ENCODE measurements around the gene GJE1. TPM values are rescaled to one million over a fixed set of nuclear protein-coding genes. Genes with fewer than 3 reads are reported as not detected.

GJE1 gene
- total RNA-seq, 1 donor from 2014 or later, result not detected

DNA sequence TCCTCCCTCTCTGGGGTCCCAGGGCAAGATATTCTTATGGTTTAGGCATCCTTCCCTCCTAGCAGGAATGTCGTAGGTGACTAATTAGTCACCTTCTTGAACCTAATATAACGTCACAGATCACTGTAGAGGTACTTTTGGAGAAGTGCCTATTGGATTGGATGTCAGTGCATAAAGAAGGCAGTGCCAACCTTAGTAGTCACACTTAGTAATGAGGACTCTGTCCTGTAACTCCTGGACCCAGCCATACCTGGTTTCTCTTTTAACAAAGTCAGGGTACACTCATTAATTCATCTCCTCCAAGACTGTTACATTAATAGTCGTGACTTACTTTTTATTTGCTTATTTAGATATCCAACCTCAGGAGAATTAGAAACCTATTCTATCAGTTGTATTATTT, 34.3 kb downstream of the GJE1 start:
- Histone ChIP-seq H3K27me3 (no peaks in the 10 kb centered on the region), H3K9me3 (ENCODE audit: low read depth) (no peaks in the 10 kb centered on the region), H3F3A (ENCODE audit: low read depth) (no peaks in the 10 kb centered on the region), H3K4me1 (no peaks in the 10 kb centered on the region), H3K36me3 (peaks cover 12% of the 10 kb centered on the region), H2AFZ (replicated peaks) (no peak overlapping the region), H3K4me3 (no peak overlapping the region), H3K27ac (no peak overlapping the region), H3K79me2 (ENCODE audit: low read depth) (peaks cover 36% of the 10 kb centered on the region), H3K9ac (no peak overlapping the region), H4K20me1 (ENCODE audit: low read depth) (peaks cover 13% of the 10 kb centered on the region), H3K4me2 (no peak overlapping the region)
- TF ChIP-seq, protein P1, sequence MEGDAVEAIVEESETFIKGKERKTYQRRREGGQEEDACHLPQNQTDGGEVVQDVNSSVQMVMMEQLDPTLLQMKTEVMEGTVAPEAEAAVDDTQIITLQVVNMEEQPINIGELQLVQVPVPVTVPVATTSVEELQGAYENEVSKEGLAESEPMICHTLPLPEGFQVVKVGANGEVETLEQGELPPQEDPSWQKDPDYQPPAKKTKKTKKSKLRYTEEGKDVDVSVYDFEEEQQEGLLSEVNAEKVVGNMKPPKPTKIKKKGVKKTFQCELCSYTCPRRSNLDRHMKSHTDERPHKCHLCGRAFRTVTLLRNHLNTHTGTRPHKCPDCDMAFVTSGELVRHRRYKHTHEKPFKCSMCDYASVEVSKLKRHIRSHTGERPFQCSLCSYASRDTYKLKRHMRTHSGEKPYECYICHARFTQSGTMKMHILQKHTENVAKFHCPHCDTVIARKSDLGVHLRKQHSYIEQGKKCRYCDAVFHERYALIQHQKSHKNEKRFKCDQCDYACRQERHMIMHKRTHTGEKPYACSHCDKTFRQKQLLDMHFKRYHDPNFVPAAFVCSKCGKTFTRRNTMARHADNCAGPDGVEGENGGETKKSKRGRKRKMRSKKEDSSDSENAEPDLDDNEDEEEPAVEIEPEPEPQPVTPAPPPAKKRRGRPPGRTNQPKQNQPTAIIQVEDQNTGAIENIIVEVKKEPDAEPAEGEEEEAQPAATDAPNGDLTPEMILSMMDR (IDR thresholded peaks at IDR 0.05), result no peak
- no peak for TF ChIP-seq EZH2 (IDR thresholded peaks at IDR 0.05)
- no peak for TF ChIP-seq EZH2phosphoT487 (IDR thresholded peaks at IDR 0.05)
- DNase-seq (ENCODE audit: low spot score), result no peak
- H3K4me3 Mint-ChIP-seq, result no peak overlapping the region
- no peaks in the 10 kb centered on the region for H3K4me1 Mint-ChIP-seq
- H3K27ac Mint-ChIP-seq, result no peak overlapping the region
- peaks cover 3% of the 10 kb centered on the region for H3K36me3 Mint-ChIP-seq
- H3K9me3 Mint-ChIP-seq, result no peaks in the 10 kb centered on the region
- H3K27me3 Mint-ChIP-seq (ENCODE audit: insufficient read depth, low read depth), result no peaks in the 10 kb centered on the region

DNA sequence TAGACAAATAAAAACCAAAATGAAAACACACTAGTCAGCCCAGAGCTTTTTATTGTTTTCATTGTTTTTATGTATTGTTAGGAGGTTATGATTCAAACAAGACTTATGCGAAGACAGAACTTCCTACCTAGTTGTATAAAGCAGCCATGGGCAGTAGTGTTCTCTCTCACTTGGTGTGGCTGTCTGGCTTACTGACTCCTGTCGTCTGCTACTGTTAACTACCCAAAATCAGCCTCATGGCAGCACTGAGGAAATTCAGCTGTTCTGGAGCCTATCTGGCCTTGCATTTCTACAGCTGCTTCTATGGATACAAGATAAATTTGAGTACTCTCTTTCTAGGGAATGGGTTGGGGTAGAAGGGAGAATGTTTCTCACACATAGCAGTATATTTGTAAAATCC, 34.8 kb downstream of the GJE1 start:
- Mint-ChIP-seq H3K4me1 (no peaks in the 10 kb centered on the region), H3K27ac (no peak overlapping the region), H3K27me3 (ENCODE audit: insufficient read depth, low read depth) (no peaks in the 10 kb centered on the region), H3K9me3 (no peaks in the 10 kb centered on the region), H3K36me3 (peaks cover 5% of the 10 kb centered on the region), H3K4me3 (no peak overlapping the region)
- H3K9me3 ChIP-seq (ENCODE audit: low read depth), result no peaks in the 10 kb centered on the region
- peaks cover 11% of the 10 kb centered on the region for H4K20me1 ChIP-seq (ENCODE audit: low read depth)
- H2AFZ ChIP-seq (replicated peaks), result no peak overlapping the region
- no peaks in the 10 kb centered on the region for H3F3A ChIP-seq (ENCODE audit: low read depth)
- H3K4me1 ChIP-seq, result no peaks in the 10 kb centered on the region
- no peak overlapping the region for H3K4me2 ChIP-seq
- TF ChIP-seq EZH2phosphoT487 (IDR thresholded peaks at IDR 0.05) (no peak), EZH2 (IDR thresholded peaks at IDR 0.05) (no peak)
- TF ChIP-seq, protein P1 (IDR thresholded peaks at IDR 0.05), result no peak
- no peak overlapping the region for H3K27ac ChIP-seq
- DNase-seq (ENCODE audit: low spot score), result no peak
- no peak overlapping the region for H3K4me3 ChIP-seq
- H3K79me2 ChIP-seq (ENCODE audit: low read depth), result peaks cover 32% of the 10 kb centered on the region
- no peak overlapping the region for H3K9ac ChIP-seq
- no peaks in the 10 kb centered on the region for H3K27me3 ChIP-seq
- H3K36me3 ChIP-seq, result peaks cover 12% of the 10 kb centered on the region

DNA sequence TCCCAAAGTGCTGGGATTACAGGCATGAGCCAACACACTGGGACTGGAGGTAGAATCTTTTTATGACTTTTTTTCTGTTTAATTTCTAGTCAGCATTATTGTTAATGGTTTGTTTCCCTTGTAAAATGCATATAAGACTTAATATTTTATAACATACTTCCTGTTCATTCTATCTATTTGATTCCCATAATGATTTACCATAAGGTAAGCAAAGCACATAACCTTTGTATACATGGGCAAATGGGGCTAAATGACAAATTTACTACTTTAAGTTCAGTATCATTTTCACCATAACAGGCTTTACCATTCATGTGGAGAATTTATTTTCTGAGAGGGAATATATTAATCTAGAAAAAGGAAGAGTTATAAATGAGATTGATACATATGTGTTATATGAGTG, 38.6 kb downstream of the GJE1 start:
- no peak for TF ChIP-seq EZH2 (IDR thresholded peaks at IDR 0.05)
- TF ChIP-seq, protein P1 (IDR thresholded peaks at IDR 0.05), result no peak
- no peak for TF ChIP-seq EZH2phosphoT487 (IDR thresholded peaks at IDR 0.05)
- Mint-ChIP-seq H3K27me3 (ENCODE audit: insufficient read depth, low read depth) (no peaks in the 10 kb centered on the region), H3K9me3 (no peaks in the 10 kb centered on the region), H3K27ac (no peak overlapping the region), H3K36me3 (peaks cover 17% of the 10 kb centered on the region), H3K4me3 (no peak overlapping the region), H3K4me1 (no peaks in the 10 kb centered on the region)
- no peak overlapping the region for H3K4me2 ChIP-seq
- H3K9ac ChIP-seq, result no peak overlapping the region
- no peaks in the 10 kb centered on the region for H3K79me2 ChIP-seq (ENCODE audit: low read depth)
- peaks cover 12% of the 10 kb centered on the region for H3K36me3 ChIP-seq
- no peaks in the 10 kb centered on the region for H3K9me3 ChIP-seq (ENCODE audit: low read depth)
- H3K27me3 ChIP-seq, result no peaks in the 10 kb centered on the region
- no peaks in the 10 kb centered on the region for H3K4me1 ChIP-seq
- no peaks in the 10 kb centered on the region for H3F3A ChIP-seq (ENCODE audit: low read depth)
- H3K4me3 ChIP-seq, result no peak overlapping the region
- no peak overlapping the region for H3K27ac ChIP-seq
- no peaks in the 10 kb centered on the region for H4K20me1 ChIP-seq (ENCODE audit: low read depth)
- H2AFZ ChIP-seq (replicated peaks), result no peak overlapping the region
- DNase-seq (ENCODE audit: low spot score), result no peak

All from neural progenitor cell (in vitro differentiated cells).